SU-DHL-6 (cell line): ENCODE measurements around the gene AK1.

Source experiments
- H2AFZ ChIP-seq: fragments of 200-600 bp; sonication (generic); 2 replicates; pipeline ENCODE4 v1.6.1; 2014; ENCODE audit warnings: low read depth, mild to moderate bottlenecking, moderate library complexity, mixed read lengths, antibody characterized with exemption, low read length; ENCODE audit not compliant: severe bottlenecking
- H3F3A ChIP-seq: fragments of 200-600 bp; shearing (Covaris generic); 2 replicates; pipeline ENCODE4 v1.6.0; 2016; ENCODE audit warnings: antibody characterized with exemption, mild to moderate bottlenecking; ENCODE audit not compliant: insufficient read depth
- H3K27ac ChIP-seq: fragments of 200-600 bp; sonication (generic); 2 replicates; pipeline ENCODE4 v1.5.1; 2016; ENCODE audit warnings: low read depth, mild to moderate bottlenecking, low read length, moderate library complexity, mixed read lengths
- H3K27me3 ChIP-seq: fragments of 200-600 bp; sonication (generic), shearing (Covaris generic); 2 replicates; pipeline ENCODE4 v1.6.0; 2014; ENCODE audit warnings: mild to moderate bottlenecking, low read length
- H3K36me3 ChIP-seq: fragments of 200-600 bp; sonication (generic); 2 replicates; pipeline ENCODE4 v1.6.1; 2014; ENCODE audit warnings: mild to moderate bottlenecking, low read length, mixed read lengths
- H3K4me2 ChIP-seq: fragments of 300-600, 200-600 bp; shearing (Covaris generic), sonication (generic); 2 replicates; pipeline ENCODE4 v1.6.0; 2014; ENCODE audit warnings: low read length, low read depth, mild to moderate bottlenecking; ENCODE audit not compliant: poor library complexity, severe bottlenecking
- H3K4me3 ChIP-seq: fragments of 200-600 bp; sonication (generic); 2 replicates; pipeline ENCODE4 v1.5.1; 2014; ENCODE audit warnings: antibody characterized with exemption, low read length, mild to moderate bottlenecking, mixed read lengths; ENCODE audit not compliant: insufficient read depth, poor library complexity, severe bottlenecking
- H3K79me2 ChIP-seq: fragments of 200-600 bp; sonication (generic); 2 replicates; pipeline ENCODE4 v1.6.1; 2014; ENCODE audit warnings: mild to moderate bottlenecking, low read length, moderate library complexity; ENCODE audit not compliant: insufficient read depth
- H3K9ac ChIP-seq: fragments of 200-600 bp; sonication (generic); 2 replicates; pipeline ENCODE4 v1.7.0; 2014; ENCODE audit warnings: mild to moderate bottlenecking, low read length
- H3K9me2 ChIP-seq: fragments of 200-600 bp; sonication (generic); replicated peaks from 2 replicates; pipeline ENCODE4 v1.6.1; 2014; ENCODE audit warnings: low read length; ENCODE audit not compliant: insufficient read depth
- H3K9me3 ChIP-seq: fragments of 200-600 bp; sonication (generic); 2 replicates; pipeline ENCODE4 v1.6.1; 2014; ENCODE audit warnings: low read length, mixed read lengths; ENCODE audit not compliant: insufficient read depth
- H4K20me1 ChIP-seq: fragments of 200-600 bp; sonication (generic); 2 replicates; pipeline ENCODE4 v1.6.1; 2014; ENCODE audit warnings: low read depth, mild to moderate bottlenecking, antibody characterized with exemption, low read length, moderate library complexity, mixed read lengths
- EZH2phosphoT487 ChIP-seq: fragments of 200-600 bp; sonication (generic), shearing (Covaris generic); conservative IDR thresholded peaks from 2 replicates; pipeline ENCODE4 v1.6.1; 2018; ENCODE audit warnings: mild to moderate bottlenecking, antibody characterized with exemption, low read length, moderate library complexity, mixed read lengths
- TF ChIP-seq, protein P1 (sequence below): fragments of 200-600 bp; sonication (generic); IDR thresholded peaks from one replicate; pipeline ENCODE4 v1.5.1; 2017; ENCODE audit warnings: antibody characterized with exemption, mild to moderate bottlenecking, low read length, moderate library complexity; ENCODE audit not compliant: insufficient read depth, poor library complexity, severe bottlenecking

AK1 gene, protein sequence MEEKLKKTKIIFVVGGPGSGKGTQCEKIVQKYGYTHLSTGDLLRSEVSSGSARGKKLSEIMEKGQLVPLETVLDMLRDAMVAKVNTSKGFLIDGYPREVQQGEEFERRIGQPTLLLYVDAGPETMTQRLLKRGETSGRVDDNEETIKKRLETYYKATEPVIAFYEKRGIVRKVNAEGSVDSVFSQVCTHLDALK

DNA sequence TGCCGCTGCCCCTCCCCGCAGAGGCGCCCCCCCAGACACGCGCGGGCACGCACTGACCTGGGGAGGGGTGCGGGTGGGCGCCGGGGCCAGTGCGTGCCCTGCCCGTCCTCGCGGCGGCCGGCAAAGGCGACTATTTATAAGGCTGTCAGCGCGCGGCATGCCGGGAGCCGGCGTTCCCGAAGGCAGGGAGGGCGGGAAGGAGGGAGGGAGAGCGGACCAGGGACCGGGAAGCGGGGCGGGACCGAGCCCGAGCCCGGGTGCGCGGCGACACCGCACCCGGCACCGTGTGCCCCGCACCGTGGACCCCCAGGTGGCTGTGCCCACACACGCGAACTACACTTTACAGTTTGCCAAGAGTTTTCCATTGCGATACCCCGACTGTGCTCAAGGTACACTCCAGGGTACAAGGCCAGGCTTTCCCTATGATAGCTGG, at the start of gene AK1:
AK1 (minus strand) TSS at position 110 of the 433 bp plus-strand sequence. CDS start 3,058 bp downstream, outside the sequence.
- Histone ChIP-seq H3K36me3 (no peaks in the 10 kb centered on the region), H3K9ac (no peak within 1 kb of the TSS), H3K4me3 (no peak within 1 kb of the TSS), H3K79me2 (no peaks in the 10 kb centered on the region), H3K27me3 (no peaks in the 10 kb centered on the region), H3K27ac (no peak within 1 kb of the TSS), H2AFZ (no peak within 1 kb of the TSS), H3K9me2 (no peaks in the 10 kb centered on the region), H4K20me1 (no peaks in the 10 kb centered on the region), H3K9me3 (no peaks in the 10 kb centered on the region), H3F3A (no peaks in the 10 kb centered on the region), H3K4me2 (no peak within 1 kb of the TSS)
- no peak for TF ChIP-seq EZH2phosphoT487

DNA sequence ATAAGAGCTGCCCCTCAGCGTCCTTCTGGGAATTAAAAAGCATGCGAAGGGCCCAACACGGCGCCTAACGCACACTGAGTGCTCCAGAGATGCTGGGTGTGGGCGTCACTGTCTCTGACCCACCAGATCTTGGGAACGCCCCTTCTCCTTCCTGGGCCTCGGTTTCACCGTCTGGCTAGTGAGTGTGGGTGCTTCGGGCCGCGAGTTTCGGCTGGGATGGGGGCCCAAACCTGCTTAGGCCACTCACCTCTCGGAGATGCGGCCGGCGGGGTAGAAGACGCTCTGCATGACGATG, 49.4 kb upstream of the AK1 start:
- Histone ChIP-seq H3K27me3 (no peaks in the 10 kb centered on the region), H2AFZ (no peak overlapping the region)

DNA sequence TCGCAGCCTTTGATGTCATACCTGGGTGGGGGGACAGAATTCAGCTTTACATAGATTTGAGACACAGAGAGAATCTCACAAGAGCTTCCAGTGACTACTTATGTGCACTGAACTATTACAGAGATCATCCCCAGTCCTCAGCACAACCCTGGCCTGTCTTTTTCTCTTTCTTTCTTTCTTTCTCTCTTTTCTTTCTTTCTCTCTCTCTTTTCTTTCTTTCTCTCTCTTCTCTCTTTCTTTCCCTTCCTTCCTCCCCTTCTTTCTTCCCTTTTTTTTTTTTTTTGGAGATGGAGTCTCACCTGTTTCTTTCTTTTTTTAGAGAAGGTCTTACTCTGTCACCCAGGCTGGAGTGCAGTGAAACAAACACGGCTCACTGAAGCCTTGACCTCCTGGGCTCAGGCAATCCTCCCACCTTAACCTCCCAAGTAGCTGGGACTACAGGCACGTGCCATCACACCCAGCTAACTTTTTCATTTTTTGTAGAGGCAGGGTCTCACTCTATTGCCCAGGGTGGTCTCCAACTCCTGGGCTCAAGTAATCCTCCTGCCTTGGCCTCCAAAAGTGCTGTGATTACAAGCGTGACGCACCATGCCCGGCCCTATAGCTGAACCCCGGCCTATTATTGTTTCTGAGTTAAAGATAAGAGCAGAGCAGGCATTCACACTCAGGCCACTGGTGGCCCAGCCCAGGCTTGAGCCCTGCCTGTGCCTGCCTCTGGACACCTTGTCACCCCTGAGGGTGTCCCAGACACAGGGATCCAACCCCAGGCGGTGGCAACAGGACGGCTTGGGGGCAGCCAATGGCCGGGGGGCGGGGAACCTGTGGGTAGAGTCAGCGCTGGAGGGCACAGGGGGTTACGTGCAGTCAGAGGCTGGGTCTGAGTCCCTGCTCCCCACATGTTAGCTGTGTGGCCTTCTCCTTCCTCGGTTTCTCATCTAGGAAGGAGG, 48.8 kb upstream of the AK1 start:
- no peaks in the 10 kb centered on the region for H4K20me1 ChIP-seq
- no peaks in the 10 kb centered on the region for H3K27me3 ChIP-seq
- H3K36me3 ChIP-seq, result no peaks in the 10 kb centered on the region
- H3K9me2 ChIP-seq, result no peaks in the 10 kb centered on the region
- H3F3A ChIP-seq, result peaks cover 3% of the 10 kb centered on the region; the same call in 1 of the 2 replicates
- no peak overlapping the region for H3K9ac ChIP-seq
- H3K4me2 ChIP-seq, result peak overlapping the region; percentile 45
- H3K27ac ChIP-seq, result no peak overlapping the region
- no peak for TF ChIP-seq EZH2phosphoT487
- TF ChIP-seq, protein P1, sequence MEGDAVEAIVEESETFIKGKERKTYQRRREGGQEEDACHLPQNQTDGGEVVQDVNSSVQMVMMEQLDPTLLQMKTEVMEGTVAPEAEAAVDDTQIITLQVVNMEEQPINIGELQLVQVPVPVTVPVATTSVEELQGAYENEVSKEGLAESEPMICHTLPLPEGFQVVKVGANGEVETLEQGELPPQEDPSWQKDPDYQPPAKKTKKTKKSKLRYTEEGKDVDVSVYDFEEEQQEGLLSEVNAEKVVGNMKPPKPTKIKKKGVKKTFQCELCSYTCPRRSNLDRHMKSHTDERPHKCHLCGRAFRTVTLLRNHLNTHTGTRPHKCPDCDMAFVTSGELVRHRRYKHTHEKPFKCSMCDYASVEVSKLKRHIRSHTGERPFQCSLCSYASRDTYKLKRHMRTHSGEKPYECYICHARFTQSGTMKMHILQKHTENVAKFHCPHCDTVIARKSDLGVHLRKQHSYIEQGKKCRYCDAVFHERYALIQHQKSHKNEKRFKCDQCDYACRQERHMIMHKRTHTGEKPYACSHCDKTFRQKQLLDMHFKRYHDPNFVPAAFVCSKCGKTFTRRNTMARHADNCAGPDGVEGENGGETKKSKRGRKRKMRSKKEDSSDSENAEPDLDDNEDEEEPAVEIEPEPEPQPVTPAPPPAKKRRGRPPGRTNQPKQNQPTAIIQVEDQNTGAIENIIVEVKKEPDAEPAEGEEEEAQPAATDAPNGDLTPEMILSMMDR, result no peak
- H2AFZ ChIP-seq, result no peak overlapping the region
- H3K79me2 ChIP-seq, result no peaks in the 10 kb centered on the region
- no peak overlapping the region for H3K4me3 ChIP-seq
- H3K9me3 ChIP-seq, result no peaks in the 10 kb centered on the region

More for the DNA sequence above, 49.4 kb upstream of the AK1 start:
- no peak overlapping the region for H3K27ac ChIP-seq
- H3K79me2 ChIP-seq, result no peaks in the 10 kb centered on the region
- H3F3A ChIP-seq, result peaks cover 3% of the 10 kb centered on the region; the same call in 1 of the 2 replicates
- TF ChIP-seq, protein P1, result no peak
- no peak for TF ChIP-seq EZH2phosphoT487
- no peaks in the 10 kb centered on the region for H3K9me3 ChIP-seq
- peak overlapping the region; percentile 25 for H3K4me3 ChIP-seq
- peak overlapping the region; percentile 22; the same call in 1 of the 2 replicates for H3K9ac ChIP-seq
- H3K36me3 ChIP-seq, result no peaks in the 10 kb centered on the region
- no peaks in the 10 kb centered on the region for H4K20me1 ChIP-seq
- H3K4me2 ChIP-seq, result peak overlapping the region; percentile 45
- H3K9me2 ChIP-seq, result no peaks in the 10 kb centered on the region
